HG03342 (cell line): ENCODE data around the gene CEBPA.

Experiments
- ATAC-seq: cut with Tn5 transposase; IDR thresholded peaks from one replicate; pipeline ENCODE4 v1.9.1; 2021; ENCODE audit warnings: mild to moderate bottlenecking, moderate library complexity; ENCODE audit not compliant: unreplicated experiment

Gene CEBPA

GRCh38 chr19:33273881-33274662, 28.3 kb downstream of the CEBPA start:
- ATAC-seq = no peak

- no peak for ATAC-seq
Measured at GRCh38 chr19:33273065-33273736, 29.1 kb downstream of the CEBPA start.

DNA sequence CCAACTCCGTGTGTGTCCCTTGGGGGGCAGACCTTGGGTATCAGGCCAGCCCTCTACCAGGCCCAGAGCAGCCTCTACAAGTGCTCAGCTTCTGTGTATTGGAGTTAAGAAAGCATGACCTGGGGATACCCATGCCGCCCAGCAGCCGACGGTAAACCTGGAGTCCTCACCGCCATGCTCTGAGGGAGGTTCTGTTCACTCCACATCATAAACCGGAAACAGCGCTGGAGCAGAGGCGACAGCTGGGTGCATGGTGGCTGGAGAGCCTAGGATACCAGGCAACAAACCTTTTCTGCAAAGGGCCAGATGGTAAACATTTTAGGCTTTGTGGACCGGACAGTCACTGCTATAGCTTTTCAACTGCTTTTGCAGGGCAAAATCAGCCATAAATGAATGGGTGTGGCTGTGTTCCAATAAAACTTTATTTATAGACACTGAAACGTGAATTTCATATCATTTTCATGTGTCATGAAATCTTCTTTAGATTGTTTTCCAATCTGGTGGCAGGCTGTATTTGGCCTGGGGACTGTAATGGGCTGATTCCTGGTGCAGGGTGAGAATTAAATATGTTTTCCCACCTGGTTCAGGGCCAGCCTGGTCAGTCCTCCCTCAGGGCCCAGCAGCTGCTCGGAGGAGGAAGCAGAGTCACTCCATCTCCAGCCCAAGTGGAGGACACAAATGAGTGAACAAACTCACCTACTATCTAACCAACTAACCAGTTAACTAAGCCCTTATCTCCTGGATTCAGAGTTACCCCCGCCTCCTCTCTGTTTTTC, 30.9 kb downstream of the CEBPA start:
- no peak for ATAC-seq

- no peak for ATAC-seq
Measured at GRCh38 chr19:33270769-33271168, 31.6 kb downstream of the CEBPA start.

DNA sequence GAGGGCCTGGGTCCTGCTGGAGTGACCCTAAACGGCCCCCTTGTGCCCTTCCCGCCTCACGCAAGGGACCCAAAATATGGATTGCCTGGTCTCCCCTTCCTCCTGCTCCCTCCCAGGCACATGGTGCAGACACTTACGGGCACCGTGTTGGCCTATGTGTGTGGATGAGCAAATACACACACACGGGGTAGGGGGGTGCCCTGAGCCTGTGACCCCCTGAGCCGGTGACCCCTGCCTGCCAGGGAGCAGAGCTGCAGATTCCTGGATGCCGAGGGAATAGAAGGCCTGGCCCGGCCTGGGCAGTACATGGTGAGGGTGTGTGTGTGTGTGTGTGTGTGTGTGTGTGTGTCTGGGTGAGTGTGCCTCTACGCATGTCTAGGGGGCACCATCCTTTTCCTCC, 33.3 kb downstream of the CEBPA start:
- ATAC-seq = no peak

DNA sequence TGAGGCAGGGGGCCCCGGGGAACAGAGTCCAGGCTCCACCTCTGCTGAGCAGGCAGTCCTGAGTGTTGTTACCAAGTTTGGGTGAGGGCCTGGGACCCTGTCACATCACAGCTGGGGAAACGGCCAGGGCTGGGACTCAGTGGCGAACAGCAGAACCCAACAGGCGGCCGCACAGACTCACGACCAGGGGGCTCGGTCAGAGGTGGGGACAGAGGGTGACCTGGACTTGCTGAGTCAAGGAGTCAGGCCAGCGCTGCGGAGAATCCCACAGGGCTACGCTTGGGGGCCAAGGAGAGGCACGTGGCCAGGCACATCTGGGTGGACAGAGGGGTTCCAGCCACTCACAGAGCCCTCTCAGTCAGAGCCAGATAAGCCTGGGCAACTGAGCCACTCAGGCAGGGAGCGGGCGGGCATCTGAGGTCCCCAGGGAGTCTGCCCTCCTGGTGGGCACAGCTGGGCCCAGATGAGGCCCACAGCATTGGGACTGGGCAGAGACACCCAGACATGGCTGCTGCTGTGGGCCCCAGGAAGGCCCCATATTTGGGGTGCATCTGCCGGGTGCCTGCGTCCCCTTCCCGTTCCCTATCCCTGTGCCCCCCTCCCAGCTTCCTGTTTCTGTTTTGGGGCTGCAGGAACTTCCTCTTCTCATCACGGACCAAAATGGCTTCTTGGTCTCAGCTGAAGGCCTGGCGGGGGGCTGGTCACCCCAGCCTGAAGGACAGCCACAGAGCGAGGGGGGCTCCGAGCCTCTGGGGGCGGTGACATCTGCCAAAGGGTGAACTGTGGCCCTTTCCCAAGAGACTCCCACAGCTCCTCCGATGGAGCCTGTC, 34.0 kb downstream of the CEBPA start:
- no peak for ATAC-seq

- no peak for ATAC-seq
Measured at GRCh38 chr19:33267706-33268105, 34.6 kb downstream of the CEBPA start.

DNA sequence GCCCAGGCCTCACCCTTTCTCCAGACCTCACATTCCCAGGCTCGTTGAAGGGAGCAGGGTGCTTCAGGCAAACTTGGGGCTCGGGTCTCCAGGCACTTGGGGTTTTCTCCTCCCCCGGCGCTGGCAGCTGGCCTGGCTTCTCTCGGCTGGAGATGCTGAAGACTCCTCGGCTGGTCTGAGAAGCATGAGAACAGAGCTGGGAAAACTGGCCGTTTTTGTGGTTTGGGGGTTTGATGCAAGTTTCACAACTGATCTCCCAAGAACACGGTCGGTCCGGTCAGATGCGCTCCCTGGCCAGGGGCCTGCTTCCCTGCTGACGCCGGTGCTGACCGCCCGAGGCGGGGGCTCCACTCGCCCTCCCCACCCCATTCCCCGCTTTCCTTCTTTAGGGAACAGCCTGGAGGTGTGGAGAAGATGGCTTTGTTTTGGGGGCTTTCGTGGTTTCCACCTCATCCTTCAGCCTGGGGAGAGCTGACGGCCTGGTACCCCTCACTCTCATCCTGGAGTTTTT, 35.3 kb downstream of the CEBPA start:
- no peak for ATAC-seq

- no peak for ATAC-seq
Measured at GRCh38 chr19:33264881-33265445, 37.4 kb downstream of the CEBPA start.

DNA sequence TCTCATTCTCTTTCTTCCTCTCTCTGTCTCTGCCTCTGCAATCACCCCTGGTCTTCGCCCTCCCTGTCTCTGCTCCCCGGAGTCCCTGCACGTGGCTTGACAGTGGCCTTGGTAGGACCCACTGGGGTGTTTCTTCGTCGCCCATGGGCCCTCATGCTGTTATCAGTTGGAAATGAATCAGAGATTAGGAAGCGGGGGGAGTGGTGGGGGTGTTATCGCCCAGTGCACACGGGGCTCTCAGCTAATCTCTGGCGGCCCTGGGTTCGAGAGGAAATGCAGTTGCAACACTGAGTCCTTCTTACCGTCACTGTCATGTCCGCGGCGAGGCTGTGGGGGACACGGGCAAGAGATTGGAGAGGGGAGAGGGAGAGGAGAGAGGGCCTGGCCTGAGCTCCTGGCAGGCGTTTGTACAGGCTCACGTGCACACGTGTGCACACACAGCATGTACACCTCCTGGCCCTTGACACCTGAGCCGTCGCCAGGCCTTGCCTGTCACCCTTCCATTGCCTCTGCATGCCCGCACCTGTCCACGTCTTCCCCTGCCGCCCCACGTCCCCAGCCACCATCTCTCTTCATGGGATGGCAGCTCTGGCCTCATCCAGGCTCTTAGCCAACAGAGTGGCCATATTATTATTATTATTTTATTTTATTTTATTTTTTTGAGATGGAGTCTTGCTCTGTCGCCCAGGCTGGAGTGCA, 38.9 kb downstream of the CEBPA start:
- no peak for ATAC-seq

DNA sequence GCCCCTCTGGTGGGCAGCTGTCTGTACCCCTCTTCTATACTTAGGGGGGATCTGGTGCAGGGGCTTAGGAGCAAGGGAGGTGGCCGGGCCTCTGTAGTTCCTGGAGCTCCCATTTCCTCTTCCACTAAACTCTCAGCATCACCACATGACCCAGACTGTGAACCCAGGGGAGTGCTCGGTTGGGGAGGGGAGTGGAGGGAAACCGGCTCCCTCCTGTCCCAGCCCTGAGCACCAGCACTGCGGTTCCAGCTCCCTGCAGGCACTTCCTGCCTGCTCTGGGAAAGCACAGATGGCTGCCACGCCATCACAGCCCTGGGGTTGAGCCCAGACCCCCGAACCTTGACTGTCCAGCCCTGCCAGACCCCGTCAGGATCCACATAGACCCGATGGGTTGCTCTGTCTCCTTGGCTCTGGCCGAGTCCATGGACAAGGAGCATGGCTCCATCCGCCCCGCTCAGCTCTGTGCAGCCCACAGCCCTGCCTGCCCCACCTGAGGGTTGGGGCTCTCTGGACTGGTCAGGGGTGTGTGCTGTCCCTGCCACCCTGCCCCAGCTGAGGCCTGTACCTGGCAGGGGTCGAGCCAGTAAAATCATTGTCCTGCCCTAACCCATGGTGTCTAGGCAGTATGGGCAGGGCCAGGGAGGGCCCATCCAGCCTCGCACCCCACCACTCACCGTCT, 40.7 kb downstream of the CEBPA start:
- no peak for ATAC-seq

DNA sequence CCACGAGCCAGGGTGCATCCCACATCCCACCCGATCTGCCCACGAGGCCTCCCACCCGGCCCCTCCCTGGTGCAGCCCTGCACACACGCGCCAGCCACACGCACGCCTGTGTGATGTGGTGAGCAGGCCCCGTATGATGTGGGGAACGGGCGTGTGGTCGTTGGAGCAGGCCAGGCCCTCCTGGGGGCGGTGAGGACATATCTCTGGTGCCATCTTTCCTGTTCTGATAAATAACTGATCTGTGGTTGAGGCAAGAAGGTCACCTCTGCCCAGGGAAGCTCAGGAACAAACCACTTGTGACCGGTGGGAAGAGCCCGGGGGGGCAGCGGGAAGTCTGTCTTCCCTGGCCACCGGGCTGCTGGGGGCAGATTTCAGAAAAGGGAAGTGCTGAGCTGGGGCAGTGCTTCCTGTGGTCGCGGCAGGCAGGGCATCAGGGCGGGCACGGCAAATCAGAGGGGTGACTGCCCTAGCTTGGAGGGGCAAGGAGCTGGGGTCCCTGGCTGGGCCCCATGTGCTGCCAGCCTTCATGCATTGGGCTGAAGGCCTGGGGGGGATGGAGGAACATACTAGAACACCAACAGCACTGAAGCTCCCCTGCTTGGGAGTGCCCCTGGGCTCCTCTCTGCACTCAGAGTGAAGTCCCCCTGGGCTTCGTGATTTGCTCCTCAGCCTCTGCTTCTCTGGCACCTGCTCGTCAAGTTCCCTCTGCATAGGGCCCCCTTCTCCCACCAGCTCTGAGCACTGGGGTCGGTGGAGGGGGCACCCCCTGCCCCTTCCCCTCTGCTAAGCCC, 41.5 kb downstream of the CEBPA start:
- ATAC-seq = no peak

GRCh38 chr19:33259539-33259938, 42.8 kb downstream of the CEBPA start:
- no peak for ATAC-seq

DNA sequence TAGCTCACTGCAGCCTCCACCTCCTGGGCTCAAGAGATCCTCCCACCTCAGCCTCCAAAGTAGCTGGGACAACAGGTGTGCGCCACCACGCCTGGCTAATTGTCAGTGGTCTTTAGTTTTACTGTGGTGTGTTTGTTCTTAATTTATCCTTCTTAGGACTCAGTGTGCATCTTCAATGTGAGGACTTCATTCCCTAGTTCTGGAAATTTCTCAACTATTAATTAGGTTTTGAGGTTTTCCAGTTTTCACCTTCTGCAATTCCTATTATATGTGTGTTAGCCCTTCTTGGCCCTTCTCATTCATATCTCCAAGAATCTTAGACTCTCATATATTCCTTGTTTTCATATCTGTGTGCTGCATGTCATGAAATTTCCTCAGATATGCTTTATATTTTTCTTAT, 44.5 kb downstream of the CEBPA start:
- ATAC-seq = no peak

GRCh38 chr19:33256261-33256660, 46.1 kb downstream of the CEBPA start:
- no peak for ATAC-seq

- no peak for ATAC-seq
Measured at GRCh38 chr19:33255781-33256180, 46.6 kb downstream of the CEBPA start.

- ATAC-seq = no peak
Measured at GRCh38 chr19:33254245-33254824, 48.0 kb downstream of the CEBPA start.

- ATAC-seq = no peak
Measured at GRCh38 chr19:33252971-33253370, 49.4 kb downstream of the CEBPA start.
